ENCODE measurements around the gene NCOA5. TPM values are rescaled to one million over a fixed set of nuclear protein-coding genes. Genes with fewer than 3 reads are reported as not detected.

Gene NCOA5
- total RNA-seq, 1 experiment from 2014 or later, result 26.9 TPM

DNA sequence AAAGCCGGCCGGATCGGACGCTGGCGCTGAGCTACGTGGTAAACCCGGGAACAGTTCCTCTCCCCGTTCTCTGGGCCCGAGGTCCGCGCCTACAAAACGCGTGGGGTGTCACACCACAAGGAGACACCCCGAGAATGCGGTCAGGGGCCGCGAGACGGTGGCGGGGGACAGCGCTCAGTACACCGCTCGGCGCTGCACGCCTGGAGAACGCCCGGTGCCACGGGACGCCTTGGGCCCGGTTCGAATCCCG is 670 bp downstream of the NCOA5 start:
- peak overlapping the region; percentile 55; the same call in 1 of the 2 replicates for H2AFZ ChIP-seq (ENCODE audit: low read length)
- peak; percentile 37 for ATAC-seq
- H3K27ac ChIP-seq (ENCODE audit: low read length), result peak overlapping the region; percentile 77
- peak overlapping the region; percentile 80 for H3K4me2 ChIP-seq (ENCODE audit: low read length)
- ChIA-PET CTCF (no interaction called here), POLR2A (ENCODE audit: unreplicated experiment) (interaction anchor here (0.6 kb wide), 1 partner anchor 336 kb away, joined by 3 read pairs; no protein-coding TSS in a partner anchor)
- H3K27me3 ChIP-seq (ENCODE audit: low read length), result no peaks in the 10 kb centered on the region
- no peaks in the 10 kb centered on the region for H3F3A ChIP-seq (ENCODE audit: low read length, unreplicated experiment)
- intact Hi-C loops (cut with micrococcal nuclease), result no loop called here
- BruUV-seq (replicated peaks), result no TSS peak
- no peaks in the 10 kb centered on the region for H3K9me3 ChIP-seq (ENCODE audit: low read length)
- peaks cover 54% of the 10 kb centered on the region for H3K79me2 ChIP-seq (ENCODE audit: low read length)
- H3K9ac ChIP-seq (ENCODE audit: low read length), result peak overlapping the region; percentile 96
- peaks cover 38% of the 10 kb centered on the region for H3K4me1 ChIP-seq (ENCODE audit: insufficient read depth, low read length)
- no peaks in the 10 kb centered on the region for H3K9me2 ChIP-seq (replicated peaks; ENCODE audit: low read length)
- no peak for TF ChIP-seq EZH2 (IDR thresholded peaks at IDR 0.05; ENCODE audit: low read length, unreplicated experiment)
- TF ChIP-seq EZH2phosphoT487 (IDR thresholded peaks at IDR 0.05; ENCODE audit: borderline replicate concordance, low read length), result no peak
- TF ChIP-seq CTCF (conservative IDR thresholded peaks at IDR 0.05; ENCODE audit: low read depth, low read length), result no peak
- peaks cover 51% of the 10 kb centered on the region for H4K20me1 ChIP-seq (ENCODE audit: low read length)
- H3K4me3 ChIP-seq (ENCODE audit: low read length), result peak overlapping the region; percentile 76
- no peaks in the 10 kb centered on the region for H3K36me3 ChIP-seq (ENCODE audit: low read depth, low read length)
- no peak for DNase-seq

GRCh38 chr20:46088409-46089166 is 1.2 kb downstream of the NCOA5 start:
- H3K9me3 ChIP-seq (ENCODE audit: low read length), result no peaks in the 10 kb centered on the region
- peak; percentile 68 for DNase-seq
- H2AFZ ChIP-seq (ENCODE audit: low read length), result no peak overlapping the region
- ATAC-seq, result peak; percentile 33
- H3K27me3 ChIP-seq (ENCODE audit: low read length), result no peaks in the 10 kb centered on the region
- H3K9me2 ChIP-seq (replicated peaks; ENCODE audit: low read length), result no peaks in the 10 kb centered on the region
- intact Hi-C loops (cut with micrococcal nuclease), result loop anchor here (1.0 kb wide), 1 partner anchor 116 kb away; the partner anchor contains the start of gene ZNF335
- ChIA-PET CTCF (interaction anchor here (0.8 kb wide), 1 partner anchor 66 kb away, joined by 3 read pairs; no protein-coding TSS in a partner anchor), POLR2A (ENCODE audit: unreplicated experiment) (interaction anchor here (0.6 kb wide), 1 partner anchor 336 kb away, joined by 3 read pairs; no protein-coding TSS in a partner anchor)
- H3K36me3 ChIP-seq (ENCODE audit: low read depth, low read length), result no peaks in the 10 kb centered on the region
- no peak for TF ChIP-seq EZH2phosphoT487 (IDR thresholded peaks at IDR 0.05; ENCODE audit: borderline replicate concordance, low read length)
- TF ChIP-seq CTCF (conservative IDR thresholded peaks at IDR 0.05; ENCODE audit: low read depth, low read length), result 0 out of 2 replicates have a peak, but pooled peaks have one; percentile 16
- peak overlapping the region; percentile 80 for H3K4me2 ChIP-seq (ENCODE audit: low read length)
- peak overlapping the region; percentile 77 for H3K27ac ChIP-seq (ENCODE audit: low read length)
- H3F3A ChIP-seq (ENCODE audit: low read length, unreplicated experiment), result no peaks in the 10 kb centered on the region
- peak overlapping the region; percentile 96 for H3K9ac ChIP-seq (ENCODE audit: low read length)
- H4K20me1 ChIP-seq (ENCODE audit: low read length), result peaks cover 56% of the 10 kb centered on the region
- H3K79me2 ChIP-seq (ENCODE audit: low read length), result peaks cover 59% of the 10 kb centered on the region
- BruUV-seq (replicated peaks), result TSS peak; percentile 35
- H3K4me1 ChIP-seq (ENCODE audit: insufficient read depth, low read length), result peaks cover 38% of the 10 kb centered on the region
- peak overlapping the region; percentile 76 for H3K4me3 ChIP-seq (ENCODE audit: low read length)

GRCh38 chr20:46087161-46087560 is 2.6 kb downstream of the NCOA5 start:
- H2AFZ ChIP-seq (ENCODE audit: low read length), result no peak overlapping the region
- no peaks in the 10 kb centered on the region for H3F3A ChIP-seq (ENCODE audit: low read length, unreplicated experiment)
- no peak overlapping the region for H3K27ac ChIP-seq (ENCODE audit: low read length)
- intact Hi-C loops (cut with micrococcal nuclease), result loop anchor here (1.0 to 2.0 kb wide), 2 partner anchors 64 to 72 kb away; no protein-coding TSS in a partner anchor
- POLR2A ChIA-PET (ENCODE audit: unreplicated experiment), result no interaction called here
- peaks cover 73% of the 10 kb centered on the region for H3K79me2 ChIP-seq (ENCODE audit: low read length)
- CTCF ChIA-PET, result interaction anchor here (0.6 kb wide), 1 partner anchor 18 kb away, joined by 4 read pairs; no protein-coding TSS in a partner anchor
- H3K9me2 ChIP-seq (replicated peaks; ENCODE audit: low read length), result no peaks in the 10 kb centered on the region
- H3K4me3 ChIP-seq (ENCODE audit: low read length), result peak overlapping the region; percentile 44; the same call in 1 of the 2 replicates
- no peaks in the 10 kb centered on the region for H3K9me3 ChIP-seq (ENCODE audit: low read length)
- H3K27me3 ChIP-seq (ENCODE audit: low read length), result no peaks in the 10 kb centered on the region
- no peaks in the 10 kb centered on the region for H3K36me3 ChIP-seq (ENCODE audit: low read depth, low read length)
- H3K9ac ChIP-seq (ENCODE audit: low read length), result no peak overlapping the region
- no TSS peak for BruUV-seq (replicated peaks)
- ATAC-seq (no peak), DNase-seq (peak; percentile 41)
- H3K4me2 ChIP-seq (ENCODE audit: low read length), result peak overlapping the region; percentile 80
- H4K20me1 ChIP-seq (ENCODE audit: low read length), result peaks cover 70% of the 10 kb centered on the region
- peaks cover 38% of the 10 kb centered on the region for H3K4me1 ChIP-seq (ENCODE audit: insufficient read depth, low read length)
- TF ChIP-seq EZH2phosphoT487 (IDR thresholded peaks at IDR 0.05; ENCODE audit: borderline replicate concordance, low read length), result no peak
- peak; percentile 67 for TF ChIP-seq CTCF (conservative IDR thresholded peaks at IDR 0.05; ENCODE audit: low read depth, low read length)
